B cell (primary cell): ENCODE data around the gene LASP1. TPM values are rescaled to one million over a fixed set of nuclear protein-coding genes. Genes with fewer than 3 reads are reported as not detected.

Experiments used
- ATAC-seq: fragments of 200-7000 bp; cut with Tn5 transposase; one replicate; pipeline ENCODE4 v1.10.0; 2021; ENCODE audit warnings: low read depth, mild to moderate bottlenecking, moderate number of reproducible peaks, moderate library complexity
- CTCF ChIA-PET: fragments of 350-600 bp; sonication (Branson Sonifier 250); formaldehyde crosslinking; loops from one replicate; lab custom pipeline; 2021; ENCODE audit warnings: antibody characterized with exemption, inconsistent platforms; lab: Charles Lee
- POLR2A ChIA-PET: fragments of 350-600 bp; sonication (Branson Sonifier 250); formaldehyde crosslinking; loops from one replicate; lab custom pipeline; 2021; ENCODE audit warnings: antibody characterized with exemption; lab: Charles Lee
- DNase-seq: peaks from one replicate; pipeline ENCODE4 v3.0.0; 2013
- H2AFZ ChIP-seq: 2 replicates; pipeline ENCODE4 v1.6.1; 2012; ENCODE audit warnings: mild to moderate bottlenecking, low read depth, low read length; ENCODE audit not compliant: insufficient read depth, poor library complexity, severe bottlenecking
- H3K27ac ChIP-seq, 2 donors: 1 replicate in 1 of 2; 2 replicates in 1 of 2; pipeline ENCODE4 v1.5.1; 2012 to 2013; ENCODE audit warnings: low read length in 2 of 2, mild to moderate bottlenecking in 2 of 2, moderate library complexity in 1 of 2
- H3K27me3 ChIP-seq, 4 experiments: fragments of 200-600 bp in 1 of 4; sonication (generic) in 1 of 4; replicated peaks in 1 of 4; 1 replicate in 2 of 4; 2 replicates in 2 of 4; pipeline versions ENCODE4 v1.6.1 to v1.7.0; 2013 to 2016; ENCODE audit warnings: low read length in 3 of 4, mild to moderate bottlenecking in 2 of 4, mixed read lengths in 1 of 4, moderate library complexity in 1 of 4; ENCODE audit not compliant: insufficient read depth in 4 of 4, control insufficient read depth in 3 of 4; ENCODE audit errors: control extremely low read depth in 1 of 4
- H3K36me3 ChIP-seq, 2 experiments: replicated peaks in 1 of 2; 1 replicate in 1 of 2; 2 replicates in 1 of 2; pipeline versions ENCODE4 v1.6.1 to v1.7.1; 2013; ENCODE audit warnings: low read length in 1 of 2; ENCODE audit not compliant: insufficient read depth in 2 of 2, control insufficient read depth in 1 of 2; ENCODE audit errors: control extremely low read depth in 1 of 2, extremely low read depth in 1 of 2
- H3K4me1 ChIP-seq, 2 donors: fragments of 200-600 bp in 1 of 2; sonication (generic) in 1 of 2; 1 replicate in 1 of 2; 2 replicates in 1 of 2; pipeline versions ENCODE4 v1.5.1 to v1.6.1; 2013 to 2017; ENCODE audit warnings: low read length in 2 of 2; ENCODE audit not compliant: control insufficient read depth in 2 of 2, insufficient read depth in 2 of 2
- H3K4me2 ChIP-seq: replicated peaks from 2 replicates; pipeline ENCODE3; 2012; ENCODE audit warnings: mild to moderate bottlenecking, low read depth, low read length; ENCODE audit not compliant: poor library complexity, severe bottlenecking
- H3K4me3 ChIP-seq, 5 experiments: fragments of 200-600 bp in 1 of 5; sonication (generic) in 1 of 5; 1 replicate in 3 of 5; 2 replicates in 2 of 5; pipeline versions ENCODE4 v1.5.1 to v1.7.0; 2011 to 2016; ENCODE audit warnings: low read length in 4 of 5, mild to moderate bottlenecking in 4 of 5, low read depth in 2 of 5, control low read depth in 1 of 5, moderate library complexity in 1 of 5; ENCODE audit not compliant: insufficient read depth in 1 of 5; ENCODE audit errors: control extremely low read depth in 1 of 5, extremely low read depth in 1 of 5
- H3K79me2 ChIP-seq: fragments of 200-600 bp; sonication (generic); one replicate; pipeline ENCODE4 v1.6.0; 2016; ENCODE audit warnings: low read length; ENCODE audit not compliant: control insufficient read depth, insufficient read depth
- H3K9ac ChIP-seq: fragments of 200-600 bp; sonication (generic); 2 replicates; pipeline ENCODE4 v1.6.1; 2017; ENCODE audit warnings: mild to moderate bottlenecking, low read length, moderate library complexity
- H3K9me3 ChIP-seq, 3 donors: one replicate each; pipeline versions ENCODE4 v1.6.1 to v1.7.1; 2013; ENCODE audit warnings: low read length in 2 of 3; ENCODE audit not compliant: control insufficient read depth in 2 of 3, insufficient read depth in 1 of 3; ENCODE audit errors: control extremely low read depth in 1 of 3
- H4K20me1 ChIP-seq: 2 replicates; pipeline ENCODE4 v1.6.0; 2012; ENCODE audit warnings: mild to moderate bottlenecking, low read length; ENCODE audit not compliant: insufficient read depth, control insufficient read depth, poor library complexity, severe bottlenecking
- H3K27ac Mint-ChIP-seq: one replicate; pipeline ENCODE4 v1.8.0; 2021; ENCODE audit warnings: mixed read lengths
- H3K27me3 Mint-ChIP-seq: one replicate; pipeline ENCODE4 v1.8.0; 2021; ENCODE audit warnings: mixed read lengths
- H3K4me1 Mint-ChIP-seq: one replicate; pipeline ENCODE4 v1.8.0; 2021; ENCODE audit warnings: mixed read lengths
- H3K4me3 Mint-ChIP-seq: one replicate; pipeline ENCODE4 v1.8.0; 2021; ENCODE audit warnings: mixed read lengths
- H3K9me3 Mint-ChIP-seq: one replicate; pipeline ENCODE4 v1.8.0; 2022; ENCODE audit warnings: mixed read lengths; ENCODE audit not compliant: insufficient read depth
- EZH2 ChIP-seq: IDR thresholded peaks from 2 replicates; pipeline ENCODE4 v1.6.1; 2012; ENCODE audit warnings: borderline replicate concordance, low read depth, mild to moderate bottlenecking, moderate library complexity, low read length; ENCODE audit not compliant: insufficient read depth, poor library complexity, severe bottlenecking
- WGBS: methylation state at CpG from one replicate; pipeline ENCODE4 v1.1.5; 2013; ENCODE audit warnings: missing lambda C conversion rate; ENCODE audit not compliant: insufficient coverage; 5-methylcytosine and 5-hydroxymethylcytosine counted together
- intact Hi-C: fragments of 100-400 bp; cut with micrococcal nuclease; formaldehyde crosslinking; loops from one replicate; pipeline ENCODE4 v1.10.0; 2022
- polyA plus RNA-seq: library from polyadenylated mRNA; depleted of rRNA; stranded (reverse); fragments of >200 nt; gene quantifications from 2 replicates; pipeline ENCODE4 v1.2.3, GENCODE V29; 2012
- total RNA-seq, 2 donors: library from RNA; stranded (reverse); fragments of 120-200 nt in 1 of 2; gene quantifications; 1 replicate in 1 of 2; 2 replicates in 1 of 2; pipeline versions ENCODE4 v1.2.3 to v1.2.4, GENCODE V29; 2013 to 2022
- TF ChIP-seq, protein P1 (sequence below): fragments of 200-600 bp; IDR thresholded peaks from one replicate; pipeline ENCODE4 v1.8.0; 2022; ENCODE audit warnings: antibody characterized with exemption, mild to moderate bottlenecking

Gene LASP1
- total and polyA plus RNA-seq, 2 donors (not counting 1 experiment from before 2014, with no cell fraction given) = 51.6 to 125 TPM

DNA sequence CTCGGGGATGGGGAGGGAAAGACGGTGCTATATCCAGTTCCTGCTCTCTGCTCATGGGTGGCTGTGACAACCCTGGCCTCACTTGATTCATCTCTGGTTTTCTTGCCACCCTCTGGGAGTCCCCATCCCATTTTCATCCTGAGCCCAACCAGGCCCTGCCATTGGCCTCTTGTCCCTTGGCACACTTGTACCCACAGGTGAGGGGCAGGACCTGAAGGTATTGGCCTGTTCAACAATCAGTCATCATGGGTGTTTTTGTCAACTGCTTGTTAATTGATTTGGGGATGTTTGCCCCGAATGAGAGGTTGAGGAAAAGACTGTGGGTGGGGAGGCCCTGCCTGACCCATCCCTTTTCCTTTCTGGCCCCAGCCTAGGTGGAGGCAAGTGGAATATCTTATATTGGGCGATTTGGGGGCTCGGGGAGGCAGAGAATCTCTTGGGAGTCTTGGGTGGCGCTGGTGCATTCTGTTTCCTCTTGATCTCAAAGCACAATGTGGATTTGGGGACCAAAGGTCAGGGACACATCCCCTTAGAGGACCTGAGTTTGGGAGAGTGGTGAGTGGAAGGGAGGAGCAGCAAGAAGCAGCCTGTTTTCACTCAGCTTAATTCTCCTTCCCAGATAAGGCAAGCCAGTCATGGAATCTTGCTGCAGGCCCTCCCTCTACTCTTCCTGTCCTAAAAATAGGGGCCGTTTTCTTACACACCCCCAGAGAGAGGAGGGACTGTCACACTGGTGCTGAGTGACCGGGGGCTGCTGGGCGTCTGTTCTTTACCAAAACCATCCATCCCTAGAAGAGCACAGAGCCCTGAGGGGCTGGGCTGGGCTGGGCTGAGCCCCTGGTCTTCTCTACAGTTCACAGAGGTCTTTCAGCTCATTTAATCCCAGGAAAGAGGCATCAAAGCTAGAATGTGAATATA lies 50.8 kb downstream of the LASP1 start:
- H4K20me1 ChIP-seq = peaks cover 32% of the 10 kb centered on the region
- H3K4me3 Mint-ChIP-seq = no peak overlapping the region
- H3K27me3 Mint-ChIP-seq = no peaks in the 10 kb centered on the region
- DNase-seq = no peak
- no peaks in the 10 kb centered on the region for H3K79me2 ChIP-seq
- no peaks in the 10 kb centered on the region for H3K27me3 ChIP-seq
- TF ChIP-seq EZH2 = no peak
- H3K36me3 ChIP-seq = peaks cover 0 to 41% of the 10 kb centered on the region in 2 experiments
- no peak for ATAC-seq
- no peak overlapping the region for H3K27ac ChIP-seq
- H3K9me3 ChIP-seq = no peaks in the 10 kb centered on the region
- peak overlapping the region; percentile 50 for H3K27ac Mint-ChIP-seq
- ChIA-PET POLR2A (interaction anchor here (4.5 kb wide), 1 partner anchor 50 kb away, joined by 20 read pairs; the partner anchor contains the start of gene LASP1), CTCF (interaction anchor here (1.8 kb wide), 1 partner anchor 13 kb away, joined by 4 read pairs; no protein-coding TSS in a partner anchor)
- WGBS = 93% methylated on average over 8 of the region's 9 CpGs
- H3K4me1 Mint-ChIP-seq = peaks cover 22% of the 10 kb centered on the region
- H3K4me2 ChIP-seq = no peak overlapping the region
- no peak overlapping the region for H2AFZ ChIP-seq
- H3K9ac ChIP-seq = no peak overlapping the region
- no peaks in the 10 kb centered on the region for H3K9me3 Mint-ChIP-seq
- no peak overlapping the region for H3K4me3 ChIP-seq
- intact Hi-C loops = no loop called here
- H3K4me1 ChIP-seq = peaks cover 0 to 3% of the 10 kb centered on the region in 2 donors

DNA sequence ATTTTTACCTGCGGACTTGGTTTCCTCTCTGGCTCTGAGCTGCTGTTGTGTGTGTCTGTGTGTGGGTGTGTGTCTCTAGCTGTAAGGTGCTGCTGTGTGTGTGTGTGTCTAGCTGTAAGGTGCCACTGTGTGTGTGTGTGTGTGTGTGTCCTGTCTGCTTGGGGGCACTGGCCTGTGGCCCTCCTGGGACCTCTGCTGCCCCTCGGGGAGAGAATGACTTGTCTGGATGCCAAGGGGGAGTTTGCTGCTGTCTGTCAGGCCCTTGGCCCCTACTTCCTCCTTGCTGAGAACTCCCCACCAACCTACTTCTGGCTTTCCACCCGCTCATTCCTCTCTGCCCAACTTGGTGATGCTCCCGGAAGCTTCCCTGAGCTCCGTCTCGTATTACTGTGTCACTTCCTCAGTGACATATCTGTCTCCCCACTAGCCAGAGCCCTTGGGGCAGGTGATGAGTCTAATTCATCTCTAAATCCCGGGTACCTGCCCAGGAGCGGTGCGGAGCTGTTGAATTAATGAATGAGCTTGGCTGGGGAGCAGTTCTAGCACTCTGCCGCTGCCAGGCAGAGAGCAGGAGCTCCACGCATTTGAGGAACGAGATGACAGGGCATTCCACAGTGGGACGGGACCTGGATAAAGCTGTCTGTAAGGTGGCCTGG lies 52.0 kb downstream of the LASP1 start:
- Histone ChIP-seq H3K27ac (peak overlapping the region in 1 of 2 donors; percentile 17), H3K79me2 (no peaks in the 10 kb centered on the region), H3K9ac (no peak overlapping the region), H3K4me3 (no peak overlapping the region), H3K27me3 (no peaks in the 10 kb centered on the region), H3K9me3 (no peaks in the 10 kb centered on the region), H3K4me1 (peaks cover 0 to 3% of the 10 kb centered on the region in 2 donors), H3K4me2 (no peak overlapping the region), H4K20me1 (peaks cover 21% of the 10 kb centered on the region), H3K36me3 (peaks cover 0 to 37% of the 10 kb centered on the region in 2 experiments), H2AFZ (no peak overlapping the region)
- Mint-ChIP-seq H3K4me1 (peaks cover 22% of the 10 kb centered on the region), H3K27ac (peak overlapping the region; percentile 80), H3K27me3 (no peaks in the 10 kb centered on the region), H3K4me3 (no peak overlapping the region), H3K9me3 (no peaks in the 10 kb centered on the region)
- 85% methylated on average over 6 of the region's 13 CpGs for WGBS
- ChIA-PET CTCF (interaction anchor here (0.6 to 1.8 kb wide), 5 partner anchors 15 to 1427 kb away, joined by 3 to 4 read pairs (median 3); no protein-coding TSS in a partner anchor), POLR2A (interaction anchor here (1.4 to 4.5 kb wide), 2 partner anchors 23 to 51 kb away, joined by 3 to 20 read pairs; partner anchors contain the start of gene LASP1)
- no peak for TF ChIP-seq EZH2
- TF ChIP-seq, protein P1, sequence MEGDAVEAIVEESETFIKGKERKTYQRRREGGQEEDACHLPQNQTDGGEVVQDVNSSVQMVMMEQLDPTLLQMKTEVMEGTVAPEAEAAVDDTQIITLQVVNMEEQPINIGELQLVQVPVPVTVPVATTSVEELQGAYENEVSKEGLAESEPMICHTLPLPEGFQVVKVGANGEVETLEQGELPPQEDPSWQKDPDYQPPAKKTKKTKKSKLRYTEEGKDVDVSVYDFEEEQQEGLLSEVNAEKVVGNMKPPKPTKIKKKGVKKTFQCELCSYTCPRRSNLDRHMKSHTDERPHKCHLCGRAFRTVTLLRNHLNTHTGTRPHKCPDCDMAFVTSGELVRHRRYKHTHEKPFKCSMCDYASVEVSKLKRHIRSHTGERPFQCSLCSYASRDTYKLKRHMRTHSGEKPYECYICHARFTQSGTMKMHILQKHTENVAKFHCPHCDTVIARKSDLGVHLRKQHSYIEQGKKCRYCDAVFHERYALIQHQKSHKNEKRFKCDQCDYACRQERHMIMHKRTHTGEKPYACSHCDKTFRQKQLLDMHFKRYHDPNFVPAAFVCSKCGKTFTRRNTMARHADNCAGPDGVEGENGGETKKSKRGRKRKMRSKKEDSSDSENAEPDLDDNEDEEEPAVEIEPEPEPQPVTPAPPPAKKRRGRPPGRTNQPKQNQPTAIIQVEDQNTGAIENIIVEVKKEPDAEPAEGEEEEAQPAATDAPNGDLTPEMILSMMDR = no peak
- DNase-seq = no peak
- ATAC-seq = peak; percentile 55
- intact Hi-C loops = no loop called here
